GM21786 (cell line): Measurements from ENCODE around the gene ZFYVE27.

Experiments used
- ATAC-seq: cut with Tn5 transposase; IDR thresholded peaks from one replicate; pipeline ENCODE4 v1.9.1; 2021; ENCODE audit not compliant: unreplicated experiment

The ZFYVE27 gene

DNA sequence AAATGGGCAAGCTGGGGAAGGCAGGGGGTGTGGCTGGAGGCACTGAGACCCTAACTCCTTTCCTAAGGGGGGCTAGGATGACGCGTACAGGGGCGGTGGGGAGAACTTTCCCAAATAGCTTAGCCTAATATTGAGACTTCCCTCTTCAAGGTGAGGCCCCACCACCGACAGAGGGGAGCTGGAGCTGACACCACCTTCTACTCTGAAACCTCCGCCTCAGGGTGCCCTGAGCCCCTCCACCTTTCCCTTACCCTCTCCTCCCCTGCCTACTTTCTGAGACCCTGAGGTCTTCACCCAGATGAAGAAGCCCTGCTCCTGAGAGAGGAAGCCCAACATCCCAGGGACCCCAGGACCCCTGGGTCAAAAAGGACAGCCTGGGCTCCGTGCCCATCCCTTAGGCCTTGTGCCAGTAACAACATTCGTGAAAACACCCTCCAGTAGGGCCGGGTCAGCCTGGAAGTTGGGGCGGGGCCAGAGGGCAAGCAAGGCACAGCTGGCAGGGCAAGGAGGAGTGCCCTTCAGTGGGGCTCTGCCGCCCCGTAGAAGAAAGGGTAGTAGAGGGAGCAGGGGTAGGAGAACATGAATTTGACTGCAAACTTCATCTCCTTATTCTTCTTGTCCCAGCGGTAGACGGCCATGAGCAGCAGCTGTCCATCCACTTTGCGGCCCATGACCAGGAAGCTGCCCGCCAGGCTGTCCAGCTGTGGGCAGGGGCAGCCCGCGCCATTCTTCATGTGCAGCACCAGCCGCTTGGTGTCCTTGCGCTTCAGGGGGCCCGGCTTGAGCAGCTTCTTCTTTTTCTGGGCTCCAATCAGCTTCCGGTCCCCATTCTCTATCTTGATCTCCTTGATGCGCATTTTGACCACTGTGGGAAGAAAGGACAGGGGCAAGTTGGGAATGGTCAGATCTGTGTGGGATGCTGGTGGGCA lies 30.3 kb downstream of the ZFYVE27 start:
- no peak for ATAC-seq

DNA sequence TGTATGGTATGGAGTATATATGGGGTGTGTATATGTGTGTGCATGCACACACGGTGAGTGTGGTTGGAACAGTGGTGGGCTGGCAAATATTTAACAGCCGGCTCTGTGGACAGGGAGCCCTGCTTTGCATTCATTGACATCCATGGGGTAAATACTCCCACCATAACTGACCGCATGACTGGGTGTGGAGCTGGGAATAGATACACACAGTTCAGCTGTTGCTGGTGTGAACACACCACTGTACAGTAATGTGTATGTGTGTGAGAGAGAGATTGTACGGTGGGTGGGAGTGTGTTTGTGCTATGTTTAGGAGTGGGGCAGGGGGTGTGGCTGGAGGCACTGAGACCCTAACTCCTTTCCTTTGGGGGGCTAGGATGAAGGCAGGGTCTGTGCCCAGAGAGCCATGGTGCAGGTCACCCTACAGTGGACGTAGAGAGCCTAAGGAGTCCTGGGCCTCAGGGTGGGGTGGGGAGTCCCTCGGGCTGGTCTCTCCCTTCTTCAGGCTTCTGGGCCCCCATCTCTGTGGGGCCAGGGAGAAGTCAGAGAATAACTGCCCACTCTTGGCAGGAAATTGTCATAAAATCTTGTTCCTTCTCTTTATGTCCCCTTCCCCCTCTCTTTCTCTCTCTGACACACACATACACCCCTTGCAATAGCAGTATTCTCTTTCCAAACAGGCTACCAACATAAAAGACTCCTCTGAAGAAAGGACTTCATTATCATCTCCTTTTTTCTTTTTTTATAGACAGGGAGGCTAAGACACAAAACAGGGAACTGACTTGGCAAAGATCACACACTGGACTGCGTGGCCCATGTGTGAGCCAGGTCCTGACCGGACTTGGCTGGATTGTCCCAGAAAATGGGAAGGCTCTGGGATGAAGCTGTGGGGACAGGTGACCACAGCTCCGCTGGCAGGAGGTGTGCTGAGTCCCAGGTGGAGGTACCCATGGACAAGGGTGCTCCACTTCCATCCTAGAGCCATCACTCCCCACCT lies 31.7 kb downstream of the ZFYVE27 start:
- no peak for ATAC-seq

DNA sequence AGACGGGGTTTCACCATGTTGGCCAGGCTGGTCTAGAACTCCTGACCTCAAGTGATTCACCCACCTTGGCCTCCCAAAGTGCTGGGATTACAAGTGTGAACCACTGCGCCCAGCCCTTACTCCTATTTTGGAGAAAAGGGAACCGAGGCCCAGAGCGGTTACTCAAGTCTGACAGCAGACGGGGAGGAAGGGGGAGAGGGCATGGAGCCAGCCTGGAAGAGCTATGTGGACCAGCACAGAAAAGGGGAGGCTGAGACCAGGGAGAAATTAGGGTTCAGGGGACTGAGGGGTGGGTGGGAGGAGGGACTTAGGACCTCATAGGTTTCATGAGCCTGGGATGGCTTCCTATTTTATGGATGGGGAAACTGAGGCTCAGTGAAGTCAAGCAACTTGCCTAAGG lies 33.3 kb downstream of the ZFYVE27 start:
- ATAC-seq: no peak

DNA sequence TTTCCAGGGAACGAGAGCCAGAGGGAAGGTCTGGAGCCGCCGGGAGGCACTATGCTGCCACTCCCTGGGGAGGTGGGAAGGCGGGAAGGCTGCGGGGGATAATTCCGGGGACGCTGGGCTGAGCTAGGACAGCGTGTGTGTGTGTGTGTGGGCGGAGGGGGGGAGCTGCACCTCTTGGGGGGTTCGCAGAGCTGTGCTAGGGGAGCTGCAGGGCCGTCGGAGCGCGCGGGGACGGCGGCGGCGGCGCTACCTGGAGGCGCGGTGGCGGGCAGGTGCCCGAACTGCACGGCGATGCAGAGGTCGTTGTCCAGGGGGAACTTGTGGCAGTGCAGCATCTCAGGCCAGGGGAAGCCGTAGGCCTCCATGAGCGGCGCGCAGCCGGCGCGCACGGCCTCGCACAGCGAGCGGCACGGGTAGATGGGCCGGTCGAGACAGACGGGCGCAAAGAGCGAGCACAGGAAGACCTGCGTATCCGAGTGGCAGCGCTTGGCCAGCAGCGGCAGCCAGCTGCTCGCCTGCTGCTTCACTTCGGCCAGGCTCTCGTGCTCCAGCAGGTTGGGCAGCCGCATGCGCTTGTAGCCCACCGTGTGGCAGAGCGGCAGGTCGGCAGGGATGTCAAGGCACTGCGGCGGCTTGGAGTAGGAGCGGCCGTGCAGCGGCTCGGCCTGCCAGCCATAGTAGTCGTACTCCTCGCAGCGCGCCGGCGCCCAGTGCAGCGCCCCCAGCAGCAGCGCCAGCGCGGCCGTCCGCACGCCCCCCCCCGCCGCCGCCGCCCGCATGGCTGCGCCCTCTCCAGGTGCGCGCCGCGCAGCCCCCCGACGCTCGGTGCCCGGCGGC lies 34.3 kb downstream of the ZFYVE27 start:
- no peak for ATAC-seq

DNA sequence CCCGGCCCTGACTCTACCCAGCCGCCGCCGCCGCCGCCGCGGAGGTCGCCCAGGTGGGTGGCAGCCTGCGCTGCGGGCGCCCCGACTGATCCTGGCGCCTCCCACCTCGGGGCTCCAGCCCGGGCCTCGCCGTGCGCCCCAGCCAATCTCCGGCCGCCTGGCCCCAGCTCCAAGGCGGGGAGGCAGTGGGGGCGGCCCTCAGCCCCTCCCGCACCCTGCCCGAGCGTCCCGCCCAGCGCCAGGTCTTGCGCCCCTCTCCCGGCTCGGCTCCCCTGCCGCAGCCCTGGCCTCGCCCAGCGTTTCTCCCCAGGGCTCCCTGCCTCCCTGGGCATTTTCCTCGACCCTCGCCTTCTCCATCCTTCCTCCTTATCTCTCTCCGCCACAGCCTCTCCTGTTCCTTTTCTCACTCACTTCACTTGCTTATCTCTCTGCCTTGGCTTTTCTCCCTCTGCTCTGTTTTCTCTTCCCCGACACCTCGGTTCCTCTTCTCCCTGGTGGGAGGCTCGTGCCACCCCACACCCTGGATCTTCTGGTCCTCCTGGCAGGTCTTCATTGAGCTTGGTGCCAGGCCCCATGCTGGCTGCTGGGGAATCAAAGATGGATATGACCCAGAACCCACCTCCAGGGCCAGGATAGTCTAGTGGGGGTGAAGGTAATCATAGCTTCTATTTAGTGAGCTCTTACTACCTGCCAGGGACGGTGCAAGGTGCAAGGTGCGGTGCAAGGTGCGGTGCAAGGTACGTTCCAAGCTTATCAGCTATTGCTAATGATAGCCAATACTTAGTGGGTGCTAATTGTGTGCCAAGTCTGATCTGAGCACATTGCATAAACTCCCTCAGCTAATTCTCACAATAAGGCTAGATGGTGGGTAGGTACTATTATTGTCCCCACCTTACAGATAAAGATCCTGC lies 35.2 kb downstream of the ZFYVE27 start, which contains the start of gene SFRP5:
SFRP5 (minus strand) TSS at position 87 of the 911 bp plus-strand sequence. CDS start 166 bp downstream, outside the sequence.
- ATAC-seq: no peak

DNA sequence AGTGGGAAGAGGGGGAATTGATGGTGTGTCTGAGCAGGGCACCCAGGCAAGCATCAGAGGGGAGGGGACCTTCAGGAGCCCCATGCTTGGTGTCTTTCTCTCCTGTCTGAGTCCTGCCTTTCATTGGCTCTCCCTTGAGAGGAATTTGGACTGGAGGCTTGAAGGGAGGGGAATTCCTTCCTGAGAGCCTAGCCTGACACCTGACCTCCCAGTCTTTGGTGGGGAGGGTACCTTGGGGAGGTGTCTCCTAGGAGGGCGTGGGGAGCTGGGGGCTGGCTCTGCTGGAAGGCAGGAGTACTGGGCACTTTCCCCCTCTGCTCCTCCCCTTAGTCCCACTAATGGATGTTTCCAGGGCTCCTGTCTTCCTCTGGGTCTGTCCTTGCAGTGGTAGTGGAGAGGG lies 36.2 kb downstream of the ZFYVE27 start:
- ATAC-seq: no peak

DNA sequence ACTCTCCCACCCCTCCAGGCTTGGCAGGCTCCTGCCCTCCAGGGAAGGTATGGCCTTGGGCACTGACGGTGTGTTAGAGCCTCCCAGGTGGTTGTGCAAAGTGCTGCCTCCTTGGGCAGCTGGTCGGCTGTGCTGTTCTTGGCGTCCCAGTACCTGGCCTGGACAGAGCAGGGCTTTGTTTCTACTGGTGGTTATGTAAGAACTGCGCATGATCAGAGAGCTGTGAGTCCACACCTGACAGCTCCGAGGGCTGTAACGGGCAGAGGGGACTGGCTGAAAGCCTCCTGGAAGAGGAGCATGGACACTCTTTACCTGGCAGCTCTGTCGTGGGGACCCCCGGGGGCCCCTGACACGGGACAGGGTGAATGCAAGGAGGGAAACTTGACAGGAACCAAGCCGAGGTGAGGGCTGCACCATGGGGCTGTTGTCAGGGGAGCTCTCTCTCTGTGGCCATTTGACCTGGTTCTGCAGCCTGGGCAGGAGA lies 37.9 kb downstream of the ZFYVE27 start:
- no peak for ATAC-seq

DNA sequence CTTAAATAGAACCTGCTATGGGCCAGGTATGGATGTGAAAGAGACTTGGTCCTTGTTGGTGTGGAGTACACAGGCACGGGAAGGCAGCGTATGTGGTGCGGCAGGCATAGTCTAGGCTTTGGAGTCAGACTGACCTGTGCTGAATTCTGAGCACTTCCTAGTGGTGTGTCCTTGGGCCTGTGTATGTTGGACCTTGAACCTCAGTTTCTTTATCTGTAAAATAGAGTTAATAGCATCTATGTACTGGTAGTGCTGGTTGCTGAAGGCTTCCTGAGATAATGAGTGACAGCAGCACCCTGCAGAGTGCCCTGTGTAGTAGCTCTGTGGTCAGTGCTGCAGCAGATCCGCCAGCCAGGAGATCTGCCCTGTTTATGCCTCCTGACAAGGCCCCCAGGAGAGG lies 40.2 kb downstream of the ZFYVE27 start:
- no peak for ATAC-seq

DNA sequence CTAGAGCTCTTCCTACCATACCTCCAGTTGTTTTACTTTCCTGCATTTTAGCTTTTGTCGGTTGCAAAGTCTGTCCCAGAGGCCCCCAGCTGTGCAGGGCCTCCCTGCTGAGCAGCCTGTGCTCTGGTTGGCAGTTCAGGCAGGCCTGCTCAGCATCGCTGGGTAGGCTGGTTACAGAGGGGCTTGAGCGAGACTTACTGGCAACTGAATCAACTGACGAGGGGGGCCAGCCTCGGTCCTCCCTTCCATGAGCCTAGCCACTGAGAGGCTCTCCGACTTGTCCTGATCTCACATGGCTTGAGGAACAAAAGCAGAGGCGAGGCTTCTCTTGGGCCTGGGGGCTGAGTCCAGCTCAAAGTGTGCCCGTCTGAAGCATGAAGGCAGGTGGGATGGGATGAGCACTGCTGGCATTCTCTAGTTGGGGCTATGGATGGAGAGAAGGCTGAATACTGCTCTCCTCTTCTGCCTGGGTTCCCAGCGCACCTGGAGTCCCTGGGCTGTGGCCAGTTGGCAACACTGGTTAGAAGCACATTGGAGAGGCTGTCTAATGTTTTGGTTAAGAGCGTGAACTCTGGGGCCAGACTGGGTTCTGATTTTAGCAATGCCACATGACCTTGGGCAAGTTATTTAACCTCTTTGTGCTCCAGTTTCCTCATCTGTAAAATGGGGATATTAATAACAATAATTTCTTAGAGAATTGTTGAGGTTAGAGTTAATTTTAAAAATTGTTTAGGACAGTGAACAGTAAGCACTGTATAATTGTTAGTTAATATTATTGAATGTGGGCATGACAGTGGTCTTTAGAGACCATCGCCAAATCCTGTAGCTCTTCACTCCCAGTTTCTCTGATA lies 41.7 kb downstream of the ZFYVE27 start:
- no peak for ATAC-seq

DNA sequence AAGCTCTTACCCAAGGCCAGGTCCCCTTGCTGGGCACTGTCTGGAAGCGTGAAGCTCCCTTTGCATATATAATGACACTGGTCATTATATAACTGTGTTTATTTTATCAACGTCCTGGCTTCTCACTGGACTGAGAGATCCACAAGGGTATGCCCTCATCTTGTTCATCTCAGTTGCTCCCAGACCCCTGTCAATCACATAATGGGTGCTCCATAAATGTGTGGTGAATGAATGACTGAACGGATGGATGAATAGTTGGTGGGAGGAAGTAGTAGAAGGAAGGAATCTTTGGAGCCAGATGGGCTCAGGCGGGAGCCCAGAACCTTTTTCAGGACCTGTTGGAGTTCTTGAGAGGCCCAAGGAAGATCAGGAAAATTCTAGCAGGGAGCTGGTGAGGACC lies 42.6 kb downstream of the ZFYVE27 start:
- no peak for ATAC-seq

DNA sequence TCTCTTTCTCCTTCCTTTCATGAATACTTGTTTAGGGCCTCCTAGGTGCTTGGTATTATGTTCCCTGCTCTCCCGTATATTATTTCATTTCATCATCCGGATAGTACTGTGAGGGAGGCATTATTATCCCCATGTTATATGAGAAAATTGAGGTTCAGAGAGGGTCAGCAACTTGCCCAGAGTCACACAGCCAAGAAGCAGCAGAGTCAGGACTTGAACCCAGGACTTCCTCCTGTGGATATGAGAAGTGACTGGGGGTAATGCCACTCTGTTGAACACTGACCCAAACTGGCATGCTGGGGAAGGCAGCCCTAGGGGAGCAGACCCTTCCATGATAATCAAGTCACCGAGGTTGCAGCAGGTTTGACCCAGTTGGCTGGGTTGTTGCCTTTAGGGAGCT lies 43.0 kb downstream of the ZFYVE27 start:
- no peak for ATAC-seq

DNA sequence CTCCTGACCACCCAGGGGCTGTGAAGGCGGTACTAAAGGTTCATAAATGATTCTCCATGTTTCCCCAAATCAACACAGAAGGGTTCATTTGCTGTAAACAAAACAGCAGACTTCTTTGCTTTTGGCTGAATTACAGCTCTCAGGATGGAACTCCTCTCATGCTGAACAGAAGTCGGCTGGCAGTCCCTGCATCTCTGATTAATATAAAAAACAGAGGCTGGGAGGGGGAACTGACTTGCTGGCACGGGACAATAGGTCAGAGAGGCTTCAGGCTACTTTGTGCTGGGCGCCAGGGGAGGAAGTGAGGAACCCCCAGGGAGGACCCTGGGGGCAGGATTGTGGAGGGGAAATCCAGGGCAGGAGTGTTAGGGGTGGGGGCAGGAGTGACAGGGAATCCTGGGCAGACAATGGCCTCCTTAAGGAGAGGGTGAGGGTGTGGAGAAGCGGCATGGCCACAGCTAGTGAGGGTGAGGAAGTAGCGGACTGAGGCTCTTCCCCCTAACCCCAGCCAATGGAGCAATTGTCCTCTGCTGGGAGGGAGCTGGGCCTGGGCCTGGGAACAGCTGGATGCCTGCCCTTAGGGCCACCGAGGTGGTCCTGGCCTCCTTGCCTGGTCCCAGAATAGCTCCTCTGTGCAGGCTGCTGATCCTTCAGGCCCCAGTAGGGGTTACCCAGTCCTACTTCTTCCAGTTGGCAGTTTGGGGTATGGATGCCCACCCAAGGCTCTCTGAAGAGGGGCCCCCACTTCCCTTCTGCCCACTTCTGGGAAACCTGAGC lies 44.1 kb downstream of the ZFYVE27 start:
- ATAC-seq: no peak

DNA sequence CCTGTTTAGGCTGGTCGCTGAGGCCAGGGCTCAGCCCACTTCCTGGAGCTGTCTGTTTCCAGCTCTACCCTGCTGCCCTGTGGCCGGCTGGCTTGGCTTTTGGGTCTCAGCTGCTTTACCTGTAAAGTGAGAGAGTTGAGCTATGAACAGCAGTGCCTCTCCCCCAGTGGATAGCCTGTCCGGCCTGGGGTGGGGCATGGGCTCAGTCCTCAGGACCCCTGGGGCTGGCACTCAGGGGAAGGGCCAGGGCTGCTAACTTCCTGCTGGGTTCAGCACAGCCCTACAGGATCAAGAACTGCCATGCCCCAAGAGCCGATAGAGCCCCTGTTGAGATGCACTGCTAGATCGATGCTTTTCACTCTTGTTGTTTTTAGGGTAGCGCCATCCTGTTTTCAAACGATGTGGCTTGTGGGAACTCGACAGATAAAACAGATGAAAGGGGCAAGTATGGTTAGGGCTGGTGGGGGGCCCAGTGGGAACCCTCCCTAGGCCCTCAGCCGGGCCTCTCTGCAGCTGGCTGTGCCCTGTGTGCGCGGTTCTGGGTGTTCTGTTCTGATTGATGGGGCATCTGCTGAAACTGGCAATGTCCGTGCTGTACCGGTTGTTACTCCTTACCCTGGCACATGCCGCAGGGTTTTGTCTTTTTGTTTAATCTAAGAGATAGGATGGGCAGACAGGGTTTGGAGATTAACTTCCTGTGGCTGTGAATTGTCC lies 44.8 kb downstream of the ZFYVE27 start:
- ATAC-seq: no peak

DNA sequence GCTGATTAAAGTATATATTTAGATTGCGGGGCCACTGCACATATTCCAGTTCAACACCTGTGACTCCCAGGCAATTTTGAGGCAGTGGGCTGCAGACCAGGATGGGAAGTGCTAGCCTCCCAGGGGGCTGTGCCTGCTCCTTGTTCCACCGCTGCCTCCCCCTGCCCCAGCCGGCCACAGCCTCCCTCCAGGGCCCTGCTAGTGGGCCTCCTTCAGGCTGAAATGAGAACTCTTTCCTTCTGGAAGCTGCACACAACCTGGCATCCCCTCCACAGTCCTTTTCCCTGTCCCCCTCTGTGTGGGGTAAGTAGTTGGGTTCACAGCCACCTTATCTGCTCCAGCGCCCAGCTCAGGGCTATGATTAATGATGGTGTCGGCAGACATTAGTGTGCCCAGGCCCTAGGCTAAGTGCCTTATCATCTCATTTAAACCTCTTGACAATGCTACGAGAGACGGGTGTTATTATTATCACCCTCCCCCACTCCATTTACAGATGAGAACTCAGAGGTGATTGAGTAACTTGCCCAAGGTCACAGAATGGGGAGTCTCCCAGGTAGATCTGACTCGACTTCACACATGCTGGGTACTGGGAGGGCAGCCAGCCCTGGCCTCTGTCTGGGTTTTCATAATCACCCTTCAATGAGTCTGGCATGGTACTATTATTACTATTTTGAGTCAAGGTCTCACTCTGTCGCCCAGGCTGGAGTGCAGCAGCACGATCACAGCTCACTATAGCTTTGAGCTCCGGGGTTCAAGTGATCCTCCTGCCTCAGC lies 45.7 kb downstream of the ZFYVE27 start:
- ATAC-seq: no peak

DNA sequence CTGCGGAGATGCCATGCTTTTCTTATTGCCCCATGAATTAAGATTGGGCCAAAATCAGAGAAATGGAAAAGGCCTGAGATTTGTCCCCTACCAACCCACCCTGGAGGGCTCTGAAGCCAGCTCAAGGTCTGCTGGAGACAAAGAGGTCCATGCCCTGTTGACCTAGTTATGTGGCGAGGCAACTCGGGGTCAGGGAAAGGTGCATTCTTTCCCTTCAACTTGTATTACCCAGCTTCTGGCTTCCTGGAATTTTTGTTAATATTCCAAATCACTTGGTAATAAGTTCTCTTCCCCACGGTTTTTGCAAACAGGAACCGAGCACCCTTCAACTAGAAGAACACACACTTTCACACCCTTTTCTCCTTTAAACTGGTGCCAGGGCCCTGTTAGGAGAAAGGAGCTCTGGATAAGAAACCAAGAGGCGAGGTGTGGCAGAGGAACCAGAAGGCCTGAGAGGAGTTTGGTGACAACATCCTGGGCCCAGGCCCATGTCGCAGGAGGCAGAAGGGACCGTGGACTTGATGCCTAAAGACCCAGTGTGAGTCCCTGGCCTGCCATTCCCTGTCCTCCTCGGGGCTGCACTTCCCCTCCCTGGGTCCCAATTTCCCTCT lies 47.4 kb downstream of the ZFYVE27 start:
- no peak for ATAC-seq

DNA sequence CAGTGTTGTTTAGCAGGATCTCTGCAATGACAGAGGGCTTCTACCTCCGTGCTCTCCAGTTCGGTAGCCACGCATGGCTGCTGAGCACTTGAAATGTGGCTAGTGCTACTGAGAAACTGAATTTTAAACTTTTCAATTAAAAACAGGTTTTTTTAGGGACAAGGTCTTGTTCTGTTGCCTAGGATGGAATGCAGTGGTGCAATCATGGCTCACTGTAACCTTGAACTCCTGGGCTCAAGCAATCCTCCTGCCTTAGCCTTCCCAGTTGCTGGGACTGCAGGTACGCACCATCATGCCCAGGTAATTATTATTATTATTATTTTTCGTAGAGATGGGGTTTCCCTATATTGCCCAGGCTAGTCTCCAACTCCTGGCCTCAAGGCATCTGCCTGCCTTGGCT lies 48.3 kb downstream of the ZFYVE27 start:
- no peak for ATAC-seq
